Articular chondrocyte of knee joint (primary cell): ENCODE data around the gene PSMA6. TPM values are rescaled to one million over a fixed set of nuclear protein-coding genes. Genes with fewer than 3 reads are reported as not detected.

ENCODE experiments used
- total RNA-seq: library from RNA; depleted of rRNA; stranded (reverse); fragments of >200 nt; gene quantifications from 2 replicates; pipeline ENCODE4 v1.2.3, GENCODE V29; 2012

Gene PSMA6
- total RNA-seq, result 193 and 194 TPM in 2 replicates

DNA sequence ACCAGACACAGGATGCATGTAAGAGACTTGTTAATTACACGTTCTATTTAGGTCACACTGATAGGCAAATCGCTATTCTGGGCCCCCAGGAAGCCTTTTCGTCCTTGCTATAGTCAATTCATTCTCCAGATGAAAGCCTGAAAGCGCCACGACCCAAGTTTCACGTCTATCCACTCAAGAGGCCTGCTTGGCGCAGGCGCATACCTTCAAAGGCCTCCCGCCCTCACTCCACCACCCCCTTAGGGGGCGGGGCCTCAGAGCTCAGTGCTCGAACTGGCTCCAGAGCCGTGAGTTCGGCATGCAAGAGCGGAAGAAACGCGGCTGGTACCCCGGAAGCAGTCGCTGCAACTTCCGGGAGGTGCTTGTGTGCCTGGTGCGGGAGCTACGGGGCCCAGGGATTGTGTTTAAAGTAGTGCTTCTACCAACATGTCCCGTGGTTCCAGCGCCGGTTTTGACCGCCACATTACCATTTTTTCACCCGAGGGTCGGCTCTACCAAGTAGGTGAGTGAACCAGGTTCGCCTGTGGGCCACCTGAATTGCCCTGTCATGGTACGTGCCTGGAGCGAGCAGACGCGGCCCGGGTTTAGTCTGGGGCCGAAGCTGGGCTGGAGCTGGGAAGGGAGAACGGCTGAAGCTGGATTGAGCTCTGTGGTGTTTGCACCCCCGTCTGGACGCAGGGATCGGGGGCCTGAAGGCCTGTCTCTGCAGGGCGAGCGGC, at the start of gene PSMA6:
Gene PSMA6, plus strand, starts transcription at position 332 of the 719 bp plus-strand sequence. Its CDS starts 95 bp downstream, at position 427.

Other genes starting within 250 kb of the PSMA6 start
- 41.1 and 41.3 TPM in 2 replicates for gene FAM177A1, start 246.1 kb upstream of the PSMA6 start, total RNA-seq
- gene PPP2R3C, start 170.4 kb upstream of the PSMA6 start, total RNA-seq, result 56.9 and 59.3 TPM in 2 replicates
- 40.2 and 44.6 TPM in 2 replicates for gene PRORP, start 169.8 kb upstream of the PSMA6 start, total RNA-seq
- 61.9 and 90.8 TPM in 2 replicates for gene NFKBIA, start 112.4 kb downstream of the PSMA6 start, total RNA-seq
- gene INSM2, start 241.8 kb downstream of the PSMA6 start, total RNA-seq, result not detected in 2 replicates